IMR-90 (cell line): ENCODE results near the gene PRSS22.

Source experiments
- BHLHE40 ChIP-seq: fragments of 150-350 bp; IDR thresholded peaks from 2 replicates; pipeline ENCODE4 v1.6.1; 2016; ENCODE audit warnings: mild to moderate bottlenecking, low read depth, low read length
- MAFK ChIP-seq: IDR thresholded peaks from 2 replicates; pipeline ENCODE4 v1.6.1; 2012; ENCODE audit warnings: low read depth, low read length, improper control_type of control experiment
- MXI1 ChIP-seq: IDR thresholded peaks from 2 replicates; pipeline ENCODE4 v1.6.1; 2012; ENCODE audit warnings: low read depth, mild to moderate bottlenecking, low read length, moderate library complexity, borderline replicate concordance
- NFE2L2 ChIP-seq: fragments of 150-350 bp; IDR thresholded peaks from 2 replicates; pipeline ENCODE4 v1.6.1; 2016; ENCODE audit warnings: low read depth, mild to moderate bottlenecking, low read length
- POLR2A ChIP-seq: IDR thresholded peaks from 2 replicates; pipeline ENCODE4 v1.6.1; 2012; ENCODE audit warnings: mild to moderate bottlenecking, low read depth, low read length
- RCOR1 ChIP-seq: IDR thresholded peaks from 2 replicates; pipeline ENCODE4 v1.6.1; 2012; ENCODE audit warnings: mild to moderate bottlenecking, low read length, improper control_type of control experiment; ENCODE audit not compliant: insufficient replicate concordance
- RFX5 ChIP-seq: IDR thresholded peaks from 2 replicates; pipeline ENCODE4 v1.8.0; 2012; ENCODE audit warnings: low read depth, mild to moderate bottlenecking, low read length, moderate library complexity
- TF ChIP-seq, protein P1 (sequence below): conservative IDR thresholded peaks from 2 replicates; pipeline ENCODE4 v1.5.1; 2012; ENCODE audit warnings: mild to moderate bottlenecking, low read depth, low read length, improper control_type of control experiment
- TF ChIP-seq, protein P2 (sequence below): fragments of 150-350 bp; IDR thresholded peaks from 2 replicates; pipeline ENCODE4 v1.6.1; 2017; ENCODE audit warnings: mild to moderate bottlenecking, antibody characterized with exemption, low read length, low read depth

DNA sequence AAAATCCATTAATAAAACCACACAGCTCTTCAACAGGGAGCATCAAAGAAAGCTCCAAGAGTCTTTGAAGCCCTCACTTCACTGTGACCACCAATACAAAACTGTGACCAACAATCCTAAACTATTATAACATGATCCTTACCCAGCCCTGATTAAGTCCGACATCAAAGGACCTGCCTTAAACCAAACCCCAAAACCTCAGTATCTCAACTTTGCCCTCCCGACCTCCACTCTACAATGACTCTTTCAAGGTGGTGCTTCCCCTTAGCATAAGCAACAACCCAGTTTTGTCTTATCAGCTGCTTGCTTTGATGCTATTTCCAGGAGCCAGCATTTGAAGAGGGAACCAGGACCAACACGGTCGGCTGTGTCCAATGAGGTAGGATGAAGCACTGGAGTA lies 8.5 kb upstream of the PRSS22 start:
- TF ChIP-seq, protein P1, sequence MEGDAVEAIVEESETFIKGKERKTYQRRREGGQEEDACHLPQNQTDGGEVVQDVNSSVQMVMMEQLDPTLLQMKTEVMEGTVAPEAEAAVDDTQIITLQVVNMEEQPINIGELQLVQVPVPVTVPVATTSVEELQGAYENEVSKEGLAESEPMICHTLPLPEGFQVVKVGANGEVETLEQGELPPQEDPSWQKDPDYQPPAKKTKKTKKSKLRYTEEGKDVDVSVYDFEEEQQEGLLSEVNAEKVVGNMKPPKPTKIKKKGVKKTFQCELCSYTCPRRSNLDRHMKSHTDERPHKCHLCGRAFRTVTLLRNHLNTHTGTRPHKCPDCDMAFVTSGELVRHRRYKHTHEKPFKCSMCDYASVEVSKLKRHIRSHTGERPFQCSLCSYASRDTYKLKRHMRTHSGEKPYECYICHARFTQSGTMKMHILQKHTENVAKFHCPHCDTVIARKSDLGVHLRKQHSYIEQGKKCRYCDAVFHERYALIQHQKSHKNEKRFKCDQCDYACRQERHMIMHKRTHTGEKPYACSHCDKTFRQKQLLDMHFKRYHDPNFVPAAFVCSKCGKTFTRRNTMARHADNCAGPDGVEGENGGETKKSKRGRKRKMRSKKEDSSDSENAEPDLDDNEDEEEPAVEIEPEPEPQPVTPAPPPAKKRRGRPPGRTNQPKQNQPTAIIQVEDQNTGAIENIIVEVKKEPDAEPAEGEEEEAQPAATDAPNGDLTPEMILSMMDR: no peak
- TF ChIP-seq, protein P2, sequence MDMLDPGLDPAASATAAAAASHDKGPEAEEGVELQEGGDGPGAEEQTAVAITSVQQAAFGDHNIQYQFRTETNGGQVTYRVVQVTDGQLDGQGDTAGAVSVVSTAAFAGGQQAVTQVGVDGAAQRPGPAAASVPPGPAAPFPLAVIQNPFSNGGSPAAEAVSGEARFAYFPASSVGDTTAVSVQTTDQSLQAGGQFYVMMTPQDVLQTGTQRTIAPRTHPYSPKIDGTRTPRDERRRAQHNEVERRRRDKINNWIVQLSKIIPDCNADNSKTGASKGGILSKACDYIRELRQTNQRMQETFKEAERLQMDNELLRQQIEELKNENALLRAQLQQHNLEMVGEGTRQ: no peak
- TF ChIP-seq NFE2L2 (no peak), MXI1 (no peak), POLR2A (no peak), RCOR1 (no peak), RFX5 (no peak), MAFK (no peak), BHLHE40 (no peak)
